Neural cell (in vitro differentiated cells): ENCODE results near the gene SLC35B2.

Source experiments
- EP300 ChIP-seq: fragments of 450-650 bp; conservative IDR thresholded peaks from 2 replicates; pipeline ENCODE4 v1.6.1; 2014; ENCODE audit warnings: antibody characterized with exemption, mild to moderate bottlenecking, moderate library complexity; ENCODE audit not compliant: poor library complexity, severe bottlenecking
- TAF1 ChIP-seq: IDR thresholded peaks from 2 replicates; pipeline ENCODE4 v1.6.1; 2012; ENCODE audit warnings: low read depth
- TF ChIP-seq, protein P1 (sequence below): fragments of 450-650 bp; IDR thresholded peaks from 2 replicates; pipeline ENCODE4 v1.5.1; 2014; ENCODE audit warnings: antibody characterized with exemption, mild to moderate bottlenecking, moderate library complexity; ENCODE audit not compliant: poor library complexity, severe bottlenecking

DNA sequence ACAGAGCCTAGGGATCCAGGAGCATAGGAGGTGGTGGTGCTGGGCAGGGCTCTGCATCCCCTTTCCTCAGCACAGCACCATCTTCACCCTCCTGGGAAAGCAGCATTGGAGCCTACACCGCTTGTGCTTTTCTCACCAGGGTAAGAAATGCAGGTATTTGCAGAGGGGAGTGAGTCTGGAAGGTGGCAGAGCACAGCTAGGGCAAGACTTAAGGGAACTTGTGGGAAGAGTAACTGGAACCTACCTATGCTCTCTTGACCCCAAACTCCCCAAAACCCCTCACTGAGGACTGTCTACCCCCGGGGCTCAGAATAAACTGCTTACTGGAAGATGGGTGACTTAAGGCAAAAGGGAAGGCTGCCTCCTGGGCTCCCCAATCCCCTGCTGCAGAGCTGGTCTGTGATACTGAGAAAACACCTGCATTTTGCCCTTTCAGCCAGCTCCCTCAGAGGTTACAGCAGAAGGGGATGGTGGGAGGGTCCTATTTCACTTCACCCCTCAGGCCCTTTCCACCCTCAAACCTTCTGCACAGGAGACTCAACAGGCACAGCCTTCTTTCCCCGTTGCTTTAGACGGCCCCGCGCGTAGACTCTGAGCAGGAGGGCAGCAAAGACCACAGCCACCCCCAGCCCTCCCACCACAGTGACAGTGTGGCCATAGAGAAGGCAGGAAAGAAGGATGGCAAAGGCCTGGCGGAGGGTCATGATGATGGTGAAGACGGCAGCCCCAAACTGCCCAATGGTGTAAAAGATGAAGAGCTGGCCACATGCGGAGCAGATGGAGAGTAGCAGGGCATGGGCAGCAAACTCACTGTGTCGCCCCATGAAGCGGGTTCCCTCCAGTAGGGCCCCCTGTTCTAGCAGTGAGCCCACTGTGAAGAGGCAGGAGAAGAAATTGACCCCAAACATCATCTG lies 2.9 kb downstream of the SLC35B2 start:
- TF ChIP-seq TAF1 (no peak), EP300 (no peak)
- TF ChIP-seq, protein P1, sequence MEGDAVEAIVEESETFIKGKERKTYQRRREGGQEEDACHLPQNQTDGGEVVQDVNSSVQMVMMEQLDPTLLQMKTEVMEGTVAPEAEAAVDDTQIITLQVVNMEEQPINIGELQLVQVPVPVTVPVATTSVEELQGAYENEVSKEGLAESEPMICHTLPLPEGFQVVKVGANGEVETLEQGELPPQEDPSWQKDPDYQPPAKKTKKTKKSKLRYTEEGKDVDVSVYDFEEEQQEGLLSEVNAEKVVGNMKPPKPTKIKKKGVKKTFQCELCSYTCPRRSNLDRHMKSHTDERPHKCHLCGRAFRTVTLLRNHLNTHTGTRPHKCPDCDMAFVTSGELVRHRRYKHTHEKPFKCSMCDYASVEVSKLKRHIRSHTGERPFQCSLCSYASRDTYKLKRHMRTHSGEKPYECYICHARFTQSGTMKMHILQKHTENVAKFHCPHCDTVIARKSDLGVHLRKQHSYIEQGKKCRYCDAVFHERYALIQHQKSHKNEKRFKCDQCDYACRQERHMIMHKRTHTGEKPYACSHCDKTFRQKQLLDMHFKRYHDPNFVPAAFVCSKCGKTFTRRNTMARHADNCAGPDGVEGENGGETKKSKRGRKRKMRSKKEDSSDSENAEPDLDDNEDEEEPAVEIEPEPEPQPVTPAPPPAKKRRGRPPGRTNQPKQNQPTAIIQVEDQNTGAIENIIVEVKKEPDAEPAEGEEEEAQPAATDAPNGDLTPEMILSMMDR, result no peak
